ENCODE data around the gene RASGRF2. TPM values are rescaled to one million over a fixed set of nuclear protein-coding genes. Genes with fewer than 3 reads are reported as not detected.

Gene RASGRF2
- total RNA-seq, 4 donors from 2014 or later: 1.8 to 4.1 (median 2.5) TPM

GRCh38 chr5:81147886-81148571, 187.9 kb downstream of the RASGRF2 start:
- TF ChIP-seq, protein P1, sequence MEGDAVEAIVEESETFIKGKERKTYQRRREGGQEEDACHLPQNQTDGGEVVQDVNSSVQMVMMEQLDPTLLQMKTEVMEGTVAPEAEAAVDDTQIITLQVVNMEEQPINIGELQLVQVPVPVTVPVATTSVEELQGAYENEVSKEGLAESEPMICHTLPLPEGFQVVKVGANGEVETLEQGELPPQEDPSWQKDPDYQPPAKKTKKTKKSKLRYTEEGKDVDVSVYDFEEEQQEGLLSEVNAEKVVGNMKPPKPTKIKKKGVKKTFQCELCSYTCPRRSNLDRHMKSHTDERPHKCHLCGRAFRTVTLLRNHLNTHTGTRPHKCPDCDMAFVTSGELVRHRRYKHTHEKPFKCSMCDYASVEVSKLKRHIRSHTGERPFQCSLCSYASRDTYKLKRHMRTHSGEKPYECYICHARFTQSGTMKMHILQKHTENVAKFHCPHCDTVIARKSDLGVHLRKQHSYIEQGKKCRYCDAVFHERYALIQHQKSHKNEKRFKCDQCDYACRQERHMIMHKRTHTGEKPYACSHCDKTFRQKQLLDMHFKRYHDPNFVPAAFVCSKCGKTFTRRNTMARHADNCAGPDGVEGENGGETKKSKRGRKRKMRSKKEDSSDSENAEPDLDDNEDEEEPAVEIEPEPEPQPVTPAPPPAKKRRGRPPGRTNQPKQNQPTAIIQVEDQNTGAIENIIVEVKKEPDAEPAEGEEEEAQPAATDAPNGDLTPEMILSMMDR (IDR thresholded peaks at IDR 0.05): no peak
- no peaks in the 10 kb centered on the region for H3K27me3 ChIP-seq
- WGBS: 50% methylated on average over 7 of the region's 7 CpGs
- H3K36me3 ChIP-seq: no peaks in the 10 kb centered on the region
- no peaks in the 10 kb centered on the region for H3K4me1 ChIP-seq
- no peak overlapping the region for H3K4me3 ChIP-seq
- no peak overlapping the region for H3K27ac ChIP-seq
- no peaks in the 10 kb centered on the region for H3K9me3 ChIP-seq
- DNase-seq (ENCODE audit: low spot score in 2 of 2): no peak

DNA sequence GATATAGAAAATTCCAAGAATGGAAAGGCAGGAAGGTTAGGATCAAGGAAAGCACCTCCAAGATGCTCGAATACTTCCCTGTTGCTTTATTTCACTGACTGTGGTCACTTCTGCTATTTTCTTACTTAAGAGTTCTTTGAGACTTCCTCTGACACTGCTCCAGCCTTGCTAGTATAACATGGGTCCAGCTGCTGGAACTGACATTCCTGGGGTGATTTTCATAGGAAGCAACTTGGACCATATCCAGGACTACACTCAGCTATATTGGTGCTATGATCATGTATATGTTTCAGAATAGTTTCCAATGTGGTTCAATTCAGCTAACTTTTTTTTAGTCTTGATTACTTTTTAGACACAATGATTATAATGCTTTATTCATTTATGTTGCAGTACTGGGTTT, 191.4 kb downstream of the RASGRF2 start:
- DNase-seq (ENCODE audit: low spot score in 2 of 2): no peak
- H3K4me1 ChIP-seq: no peaks in the 10 kb centered on the region
- no peaks in the 10 kb centered on the region for H3K36me3 ChIP-seq
- H3K9me3 ChIP-seq: no peaks in the 10 kb centered on the region
- H3K27ac ChIP-seq: no peak overlapping the region
- 57% methylated on average over 1 of the region's 1 CpG for WGBS
- H3K4me3 ChIP-seq: no peak overlapping the region
- TF ChIP-seq POLR2AphosphoS5 (IDR thresholded peaks at IDR 0.05) (no peak), POLR2A (IDR thresholded peaks at IDR 0.05) (no peak), EP300 (IDR thresholded peaks at IDR 0.05) (no peak)
- TF ChIP-seq, protein P1 (IDR thresholded peaks at IDR 0.05): no peak
- H3K27me3 ChIP-seq: no peaks in the 10 kb centered on the region

DNA sequence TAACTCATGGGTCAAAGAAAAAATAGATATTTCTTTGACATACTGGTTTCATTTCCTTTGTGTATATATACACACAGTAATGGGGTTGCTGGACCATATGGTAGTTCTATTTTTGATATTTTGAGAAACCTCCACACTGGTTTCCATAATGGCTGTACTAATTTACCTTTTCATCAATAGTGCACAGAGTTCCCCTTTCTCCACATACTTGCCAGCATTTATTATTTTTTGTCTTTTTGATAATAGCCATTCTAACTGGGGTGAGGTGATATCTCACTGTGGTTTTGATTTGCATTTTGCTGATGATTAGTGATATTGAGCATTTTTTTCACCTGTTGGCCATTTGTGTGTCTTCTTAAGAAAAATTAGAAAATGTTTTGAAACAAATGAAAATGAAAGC, 194.6 kb downstream of the RASGRF2 start:
- H3K9me3 ChIP-seq: no peaks in the 10 kb centered on the region
- no peaks in the 10 kb centered on the region for H3K27me3 ChIP-seq

GRCh38 chr5:81156732-81157131, 196.6 kb downstream of the RASGRF2 start:
- H3K36me3 ChIP-seq: no peaks in the 10 kb centered on the region
- H3K9me3 ChIP-seq: no peaks in the 10 kb centered on the region
- H3K4me1 ChIP-seq: no peaks in the 10 kb centered on the region
- H3K27ac ChIP-seq: no peak overlapping the region
- 93% methylated on average over 6 of the region's 6 CpGs for WGBS
- no peak overlapping the region for H3K4me3 ChIP-seq
- TF ChIP-seq POLR2A (IDR thresholded peaks at IDR 0.05) (no peak), POLR2AphosphoS5 (IDR thresholded peaks at IDR 0.05) (no peak), EP300 (IDR thresholded peaks at IDR 0.05) (no peak)
- TF ChIP-seq, protein P1 (IDR thresholded peaks at IDR 0.05): no peak
- DNase-seq (ENCODE audit: low spot score in 2 of 2): no peak
- H3K27me3 ChIP-seq: no peaks in the 10 kb centered on the region

More for the DNA sequence above, 194.6 kb downstream of the RASGRF2 start:
- H3K36me3 ChIP-seq: no peaks in the 10 kb centered on the region
- H3K27ac ChIP-seq: no peak overlapping the region
- TF ChIP-seq EP300 (IDR thresholded peaks at IDR 0.05) (no peak), POLR2A (IDR thresholded peaks at IDR 0.05) (no peak), POLR2AphosphoS5 (IDR thresholded peaks at IDR 0.05) (no peak)
- no peak for DNase-seq (ENCODE audit: low spot score in 2 of 2)
- no peak overlapping the region for H3K4me3 ChIP-seq
- no peaks in the 10 kb centered on the region for H3K4me1 ChIP-seq

- DNase-seq (ENCODE audit: low spot score in 2 of 2): no peak
- no peaks in the 10 kb centered on the region for H3K27me3 ChIP-seq
- WGBS: 93% methylated on average over 5 of the region's 5 CpGs
- no peaks in the 10 kb centered on the region for H3K9me3 ChIP-seq
- no peak overlapping the region for H3K4me3 ChIP-seq
- no peaks in the 10 kb centered on the region for H3K36me3 ChIP-seq
- no peak for TF ChIP-seq EP300 (IDR thresholded peaks at IDR 0.05)
- TF ChIP-seq, protein P1 (IDR thresholded peaks at IDR 0.05): no peak
- no peaks in the 10 kb centered on the region for H3K4me1 ChIP-seq
- H3K27ac ChIP-seq: no peak overlapping the region
These were observed 200.9 kb downstream of the RASGRF2 start for GRCh38 chr5:81161012-81161601.

Data from suprapubic skin (tissue), 4 donors.